GM23338 (cell line): Measurements from ENCODE around the gene MYOD1.

Experiments used
- CTCF ChIP-seq, 2 experiments: fragments of 200-600 bp in 1 of 2; sonication (generic) in 1 of 2; conservative IDR thresholded peaks; 2 replicates each; pipeline versions ENCODE4 v1.5.1 to v1.6.1; 2016 to 2017; ENCODE audit warnings: antibody characterized with exemption in 2 of 2, low read depth in 2 of 2, mild to moderate bottlenecking in 2 of 2, moderate library complexity in 1 of 2
- EZH2 ChIP-seq: fragments of 200-600 bp; sonication (generic); IDR thresholded peaks from one replicate; pipeline ENCODE4 v1.8.0; 2017; ENCODE audit warnings: antibody characterized with exemption, mild to moderate bottlenecking, low read depth; ENCODE audit not compliant: unreplicated experiment
- EZH2phosphoT487 ChIP-seq: fragments of 200-600 bp; sonication (generic); IDR thresholded peaks from one replicate; pipeline ENCODE4 v1.8.1; 2018; ENCODE audit warnings: antibody characterized with exemption; ENCODE audit not compliant: unreplicated experiment
- POLR2AphosphoS5 ChIP-seq: IDR thresholded peaks from 2 replicates; pipeline ENCODE4 v1.6.1; 2016; ENCODE audit warnings: antibody characterized with exemption, low read depth

DNA sequence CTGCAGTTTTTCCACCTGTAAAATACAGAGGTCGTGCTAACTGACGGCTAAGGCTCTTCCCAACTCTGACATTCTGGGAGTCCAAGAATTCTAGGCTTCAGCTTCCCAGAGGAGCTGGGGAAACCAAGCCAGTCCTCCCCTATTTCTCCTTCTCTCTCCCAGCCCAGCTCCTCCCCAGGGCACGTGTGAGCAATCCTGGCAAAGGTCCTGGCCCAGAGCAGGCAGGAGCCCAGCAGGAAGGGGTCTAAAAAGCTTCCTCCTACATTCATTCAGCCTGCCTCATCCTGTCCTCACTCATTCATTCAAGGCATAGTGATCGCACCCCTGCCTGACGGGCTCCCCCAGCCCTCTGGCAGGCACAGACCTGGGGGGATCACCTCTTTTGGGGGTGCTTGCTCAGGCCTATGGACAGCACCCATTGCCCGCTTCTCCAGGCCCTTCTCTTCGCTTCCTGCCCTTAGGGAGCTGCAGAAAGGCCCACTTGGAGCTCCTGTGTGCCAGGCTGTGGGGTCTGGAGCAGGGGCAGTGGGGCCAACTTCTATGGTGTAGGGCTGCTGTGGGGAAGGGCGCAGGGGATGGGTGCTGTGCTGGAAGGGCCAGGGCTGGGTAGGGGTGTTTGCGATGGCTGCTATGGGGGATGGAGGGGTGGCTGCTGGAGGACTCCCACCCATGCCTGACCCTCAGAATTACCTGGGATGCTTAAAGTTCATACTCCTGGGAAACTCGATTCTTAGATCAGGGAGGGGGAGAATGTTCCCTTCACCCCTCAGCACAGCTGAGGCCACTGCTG lies 25.0 kb downstream of the MYOD1 start:
- TF ChIP-seq POLR2AphosphoS5, result no peak
- TF ChIP-seq EZH2phosphoT487, result no peak
- no peak for TF ChIP-seq EZH2
- no peak for TF ChIP-seq CTCF (conservative IDR thresholded peaks at IDR 0.05; ENCODE audit: low read depth in 2 of 2)
